Stimulated activated naive CD4-positive, alpha-beta T cell treated with Interleukin-2 at 50 U/mL for 16 hours (primary cell): Measurements from ENCODE around the gene EI24.
A peak's percentile ranks its signal among the peaks of the same experiment; 100 is the strongest.
"Not testable (repeated sequence)": the region's sequence is repeated elsewhere in the genome, so short reads cannot be mapped to it uniquely, and the experiment has no call there.

Experiments used
- DNase-seq: peaks from one replicate; lab custom pipeline; 2025; lab: John Stamatoyannopoulos, UW

EI24 gene

DNA sequence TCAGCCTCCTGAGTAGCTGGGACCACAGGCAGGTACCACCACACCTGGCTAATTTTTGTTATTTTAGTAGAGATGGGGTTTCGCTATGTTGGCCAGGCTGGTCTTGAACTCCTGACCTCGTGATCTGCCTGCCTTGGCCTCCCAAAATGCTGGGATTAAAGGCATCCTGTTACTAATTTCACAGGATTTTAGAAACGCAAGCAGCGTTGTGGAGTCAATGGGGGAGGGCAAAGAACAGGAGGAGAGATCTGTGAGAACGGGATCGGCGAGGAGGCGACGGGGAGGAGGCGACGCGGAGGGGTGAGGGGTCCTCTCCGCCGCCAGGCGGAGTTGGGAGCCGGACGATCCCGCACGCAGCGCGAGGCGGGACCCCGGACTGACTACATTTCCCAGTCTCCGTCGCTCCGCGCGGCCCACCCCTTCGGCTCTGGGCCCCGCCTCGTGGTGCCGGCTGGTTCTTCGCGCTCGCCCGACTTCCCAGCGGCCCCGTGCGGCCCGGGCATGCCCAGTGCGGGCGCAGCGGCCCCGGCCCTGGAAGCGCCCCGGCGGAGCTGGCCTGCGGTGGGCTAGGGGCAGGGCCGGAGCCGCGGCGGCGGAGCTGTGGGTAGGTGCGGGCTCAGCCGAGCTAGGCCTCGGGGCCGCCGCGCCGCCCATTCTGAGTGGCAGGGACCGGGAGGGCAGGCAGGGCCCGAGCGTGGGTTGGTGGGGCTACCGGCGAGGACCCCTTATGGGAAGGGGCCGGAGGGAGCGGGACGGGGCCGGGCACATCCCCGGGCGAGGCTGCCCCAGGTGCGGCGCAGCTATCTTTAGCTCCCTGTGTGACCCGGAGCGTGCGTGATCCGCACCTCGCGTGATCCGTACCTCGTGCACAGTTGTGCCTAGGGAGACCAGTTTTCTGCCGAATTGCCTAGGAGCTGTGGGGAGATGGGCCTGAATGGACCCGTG is at the start of gene EI24:
EI24 (plus strand) TSS at position 508 of the 945 bp plus-strand sequence. CDS start 3,051 bp downstream, outside the sequence.
- peak; percentile 89 for DNase-seq

DNA sequence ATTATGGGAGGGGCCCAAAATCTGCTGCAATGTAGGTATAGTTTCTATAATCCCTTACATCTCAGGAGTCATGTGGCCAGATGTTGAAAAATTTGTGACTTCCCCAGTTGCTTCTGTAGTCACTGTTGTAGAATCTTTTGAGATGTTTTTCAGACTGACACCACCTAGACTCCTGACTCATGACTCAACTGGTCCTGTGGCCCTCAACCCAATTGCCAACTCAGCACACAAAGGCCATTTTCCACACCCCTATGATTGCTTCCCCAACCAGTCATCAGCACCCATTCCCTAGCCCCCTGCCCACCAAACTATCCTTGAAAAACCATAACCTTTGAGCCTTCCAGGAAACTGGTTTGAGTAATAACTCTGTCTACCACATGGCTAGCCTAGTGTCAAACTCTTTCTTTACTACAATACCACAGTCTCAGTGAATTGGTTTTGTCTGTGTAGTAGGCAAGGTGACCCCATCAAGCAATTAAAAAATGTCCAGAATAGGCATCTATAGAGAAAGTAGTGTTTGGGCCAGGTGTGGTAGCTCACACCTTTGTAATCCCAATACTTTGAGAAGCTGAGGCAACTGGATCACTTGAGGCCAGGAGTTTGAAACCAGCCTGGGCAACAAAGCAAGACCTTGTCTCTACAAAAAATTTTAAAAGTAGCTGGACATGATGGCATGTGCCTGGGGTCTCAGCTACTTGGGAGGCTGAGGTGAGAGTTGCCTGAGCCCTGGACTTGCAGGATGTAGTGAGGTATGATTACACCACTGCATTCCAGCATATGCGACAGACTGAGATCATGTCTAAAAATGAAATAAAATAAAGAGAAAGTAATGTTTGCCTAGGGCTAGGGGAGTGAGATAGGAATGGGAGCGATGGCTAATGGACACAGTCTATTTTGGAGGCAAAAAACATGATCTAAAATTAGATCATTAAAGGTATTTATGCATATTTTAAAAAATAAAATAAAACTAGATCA is 49.1 kb upstream of the EI24 start:
- no peak for DNase-seq

DNA sequence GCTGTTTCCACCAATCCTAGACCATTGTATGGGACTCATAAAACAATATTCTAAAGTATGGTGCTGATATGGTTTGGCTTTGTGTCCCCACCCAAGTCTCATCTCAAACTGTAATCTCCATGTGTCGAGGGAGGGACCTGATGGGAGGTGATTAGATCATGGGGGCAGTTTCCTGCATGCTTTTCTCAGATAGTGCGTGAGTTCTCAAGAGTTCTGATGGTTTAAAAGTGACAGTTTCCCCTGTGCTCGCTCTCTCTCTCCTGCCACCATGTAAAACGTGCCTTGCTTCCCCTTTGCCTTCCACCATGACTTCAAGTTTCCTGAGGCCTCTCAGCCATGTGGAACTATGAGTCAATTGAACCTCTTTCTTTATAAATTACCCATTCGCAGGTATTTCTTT is 44.0 kb upstream of the EI24 start:
- no peak for DNase-seq

DNA sequence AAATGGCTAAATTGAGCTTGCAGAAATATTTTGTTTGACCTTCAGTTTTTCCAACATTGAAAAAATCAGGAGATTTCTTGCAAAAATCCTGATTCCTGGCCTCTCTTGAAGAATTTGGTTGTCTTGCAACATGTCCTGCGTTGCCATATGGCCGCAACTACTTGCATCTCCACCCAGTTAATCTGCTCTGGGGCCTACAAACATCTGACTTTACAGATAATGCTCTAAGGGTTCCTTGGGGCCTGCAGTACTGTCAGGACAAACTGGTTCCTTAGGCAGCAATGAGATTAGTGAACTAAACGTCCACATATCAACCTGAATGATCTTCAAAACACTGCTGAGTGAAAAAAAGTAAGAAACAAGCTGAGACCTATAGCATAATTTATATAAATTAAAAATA is 36.6 kb upstream of the EI24 start:
- no peak for DNase-seq

DNA sequence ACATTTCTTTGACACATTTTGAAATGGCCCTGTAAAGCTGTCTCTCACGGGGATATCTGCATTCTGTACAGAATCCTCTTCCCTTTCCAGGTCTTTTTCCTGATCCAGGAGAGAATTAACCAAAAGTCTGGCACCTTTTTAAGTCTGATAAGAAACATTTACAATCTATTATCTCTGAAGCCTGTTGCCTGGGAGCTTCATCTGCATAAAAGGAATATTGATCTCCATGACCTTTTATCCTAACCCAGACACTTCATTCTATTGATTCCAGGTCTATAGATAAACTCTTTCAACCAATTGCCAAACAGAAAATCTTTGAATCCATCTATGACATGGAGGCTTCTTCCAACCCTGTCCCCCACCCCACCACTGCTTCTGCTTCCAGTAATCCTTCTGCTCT is 33.7 kb upstream of the EI24 start:
- DNase-seq: no peak

DNA sequence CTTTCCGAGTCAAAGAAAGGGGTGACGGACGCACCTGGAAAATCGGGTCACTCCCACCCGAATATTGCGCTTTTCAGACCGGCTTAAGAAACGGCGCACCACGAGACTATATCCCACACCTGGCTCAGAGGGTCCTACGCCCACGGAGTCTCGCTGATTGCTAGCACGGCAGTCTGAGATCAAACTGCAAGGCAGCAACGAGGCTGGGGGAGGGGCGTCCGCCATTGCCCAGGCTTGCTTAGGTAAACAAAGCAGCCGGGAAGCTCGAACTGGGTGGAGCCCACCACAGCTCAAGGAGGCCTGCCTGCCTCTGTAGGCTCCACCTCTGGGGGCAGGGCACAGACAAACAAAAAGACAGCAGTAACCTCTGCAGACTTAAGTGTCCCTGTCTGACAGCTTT is 32.4 kb upstream of the EI24 start:
- DNase-seq: not testable (repeated sequence)

DNA sequence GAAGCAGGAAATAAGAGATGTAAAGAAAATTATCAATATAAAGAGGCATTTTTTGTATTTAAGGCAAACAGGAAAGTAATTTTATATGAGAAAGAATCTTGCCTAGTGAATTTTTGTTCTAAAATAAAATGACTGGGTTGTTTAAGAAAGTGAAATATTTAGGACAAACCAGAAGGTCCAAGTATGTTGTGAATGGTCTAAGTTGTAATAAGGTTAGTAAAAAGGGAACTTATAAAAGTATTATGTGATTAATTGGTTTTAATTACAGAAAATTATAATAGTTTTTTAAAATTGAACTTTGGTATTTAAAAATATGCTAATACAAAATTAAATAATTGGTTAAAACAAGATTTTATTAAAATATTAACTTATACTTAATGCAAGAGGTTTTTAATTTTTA is 26.6 kb upstream of the EI24 start:
- DNase-seq: no peak

DNA sequence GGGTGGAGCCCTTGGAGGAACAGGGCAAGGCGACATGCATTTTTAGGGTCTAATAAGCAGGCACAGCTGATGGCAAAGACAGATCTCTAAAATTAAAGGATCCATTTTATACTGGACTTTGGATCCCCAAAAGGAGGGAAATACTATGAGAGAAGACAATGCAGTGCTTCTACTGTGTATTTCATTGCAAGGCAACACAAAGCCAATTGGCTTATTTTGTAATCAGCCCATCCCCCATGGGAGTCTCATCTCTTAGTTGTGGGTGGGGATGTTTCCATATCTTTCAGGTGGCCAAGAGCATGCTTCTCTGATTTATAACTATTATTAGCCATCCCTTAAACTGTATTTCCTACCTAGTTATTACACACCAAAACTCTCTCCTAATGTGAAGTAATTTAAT is 18.5 kb upstream of the EI24 start:
- no peak for DNase-seq

DNA sequence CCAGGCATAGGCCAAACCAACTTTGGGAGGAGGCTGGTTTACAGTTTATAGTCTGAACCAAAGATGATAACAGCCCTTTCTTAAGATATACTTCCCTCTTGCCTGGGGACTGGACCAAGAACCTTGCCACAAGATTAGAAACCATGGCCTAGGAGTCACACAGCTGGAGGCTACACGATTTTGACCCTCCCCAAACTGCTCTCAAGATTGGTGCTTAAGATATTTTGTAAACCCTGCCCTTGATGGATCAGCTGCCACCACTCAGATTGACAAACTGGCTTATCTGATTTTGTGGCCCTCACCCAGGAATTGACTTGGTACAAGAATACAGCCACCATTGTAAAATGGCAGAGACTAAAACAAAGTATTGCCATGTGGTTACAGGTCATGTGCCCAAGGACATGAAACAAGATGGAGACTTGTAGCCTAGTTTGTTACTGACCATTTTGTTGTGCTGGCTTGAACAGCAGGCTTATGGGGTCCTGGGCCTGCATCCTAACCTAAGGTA is 17.4 kb upstream of the EI24 start:
- DNase-seq: no peak

DNA sequence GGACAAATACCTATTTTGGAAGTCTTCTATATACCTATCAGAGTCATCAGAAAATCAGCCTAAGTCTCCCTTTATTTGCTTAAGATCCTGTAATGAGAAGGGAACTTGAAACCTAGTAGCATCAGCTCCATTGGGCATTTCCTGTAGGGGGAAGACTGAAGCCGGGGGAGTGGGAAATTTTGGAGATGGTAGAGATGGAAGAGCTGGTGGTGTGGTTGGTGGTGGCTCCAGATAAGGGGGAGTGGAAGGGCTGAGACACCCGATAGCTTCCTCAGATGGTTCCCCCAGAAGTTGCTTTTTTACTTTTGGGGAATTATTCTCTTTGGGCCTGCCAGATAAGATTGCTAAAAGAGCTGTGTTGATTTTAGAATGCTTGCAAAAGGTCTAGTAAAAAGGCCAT is 16.4 kb upstream of the EI24 start:
- no peak for DNase-seq

DNA sequence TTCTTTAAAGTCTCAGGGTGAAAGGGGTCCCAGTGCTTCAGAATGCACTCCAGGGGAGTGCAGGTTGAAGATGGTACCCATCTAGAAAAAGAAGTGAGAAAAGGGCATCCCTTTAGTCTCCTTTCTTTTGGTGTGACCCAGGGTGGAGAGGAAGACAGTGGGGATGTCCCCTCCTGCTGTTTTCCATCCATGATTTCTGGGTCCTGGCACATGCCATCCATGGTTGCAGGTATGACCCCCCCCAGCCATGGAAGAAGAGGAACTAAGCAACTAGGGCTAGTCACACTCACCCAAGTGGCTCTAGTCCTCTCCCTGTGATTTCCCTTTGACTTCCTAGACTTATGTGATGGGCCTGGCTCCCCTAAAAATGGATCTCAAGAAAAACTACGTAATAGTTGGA is 15.9 kb upstream of the EI24 start:
- DNase-seq: no peak

DNA sequence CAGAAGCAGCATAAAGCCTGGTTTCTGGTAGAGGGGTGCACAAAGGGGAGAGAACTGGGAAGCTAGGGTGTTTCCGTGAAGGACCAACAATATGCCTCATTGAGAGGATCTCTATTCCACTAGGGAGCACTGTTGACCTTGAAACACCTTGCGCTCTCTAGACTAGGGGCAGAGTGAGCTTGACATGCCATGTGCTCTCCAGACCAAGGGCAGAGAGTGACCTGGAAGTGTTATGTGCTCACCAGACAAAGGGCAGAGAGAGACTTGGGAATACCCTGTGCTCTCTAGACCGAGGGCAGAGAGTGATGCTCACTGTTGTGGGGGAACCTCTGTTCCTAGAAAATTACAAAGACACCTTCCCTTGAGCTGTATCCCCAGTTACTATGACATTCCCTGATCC is 15.2 kb upstream of the EI24 start:
- DNase-seq: no peak

DNA sequence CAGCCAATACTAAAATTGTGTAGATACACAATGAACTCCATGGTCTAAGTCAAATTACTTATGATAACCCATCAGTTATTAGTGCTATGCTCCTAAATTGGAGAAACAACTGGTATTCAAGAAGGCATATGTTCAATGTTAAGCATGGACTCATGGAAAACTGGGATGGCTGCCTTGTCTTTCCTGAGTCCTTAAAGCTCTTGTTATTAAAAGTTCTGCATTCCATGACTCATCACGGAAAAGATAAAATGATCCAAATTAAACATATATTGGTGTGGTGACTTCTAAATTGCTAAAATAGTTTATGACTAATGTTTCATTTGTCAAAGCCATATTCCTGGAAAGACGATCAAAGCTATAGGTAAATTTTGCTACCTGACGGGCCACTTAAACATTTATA is 9.4 kb upstream of the EI24 start:
- DNase-seq: no peak

DNA sequence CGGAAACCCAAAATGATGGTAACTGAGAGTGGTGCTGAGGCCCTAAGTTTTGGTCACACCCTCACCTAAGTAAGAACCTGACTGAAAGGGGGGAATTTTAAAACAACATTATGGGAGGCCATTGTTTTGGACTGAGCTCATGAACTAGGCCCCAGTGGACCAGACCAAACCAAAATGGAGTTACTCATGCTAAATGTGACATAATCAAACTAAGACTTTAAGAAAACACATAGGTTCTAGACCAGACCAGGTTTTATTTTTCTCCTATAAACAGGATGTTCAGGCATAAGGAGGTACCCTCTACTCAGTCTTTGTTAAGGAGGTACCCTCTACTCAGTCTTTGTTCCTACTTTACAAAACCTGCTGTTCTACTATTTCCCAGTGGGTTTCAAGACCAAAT is 7.4 kb upstream of the EI24 start:
- DNase-seq: no peak

DNA sequence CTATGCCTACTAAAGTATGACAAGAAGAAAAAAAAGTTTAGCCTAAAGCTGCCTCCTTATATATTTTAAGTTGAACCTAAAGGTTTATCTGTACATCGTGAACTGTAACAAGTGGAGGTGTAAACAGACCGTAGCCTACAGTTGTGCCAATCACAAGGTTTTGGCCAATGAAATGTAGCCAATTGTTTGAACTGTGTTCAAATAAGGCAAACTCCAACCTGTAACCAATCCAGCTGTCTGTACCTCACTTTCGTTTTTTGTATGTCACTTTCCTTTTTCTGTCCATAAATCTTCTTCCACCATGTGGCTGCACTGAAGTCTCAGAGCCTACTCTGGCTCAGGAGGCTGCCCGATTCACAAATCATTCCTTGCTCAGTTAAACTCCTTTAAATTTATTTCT is 6.8 kb upstream of the EI24 start:
- no peak for DNase-seq

DNA sequence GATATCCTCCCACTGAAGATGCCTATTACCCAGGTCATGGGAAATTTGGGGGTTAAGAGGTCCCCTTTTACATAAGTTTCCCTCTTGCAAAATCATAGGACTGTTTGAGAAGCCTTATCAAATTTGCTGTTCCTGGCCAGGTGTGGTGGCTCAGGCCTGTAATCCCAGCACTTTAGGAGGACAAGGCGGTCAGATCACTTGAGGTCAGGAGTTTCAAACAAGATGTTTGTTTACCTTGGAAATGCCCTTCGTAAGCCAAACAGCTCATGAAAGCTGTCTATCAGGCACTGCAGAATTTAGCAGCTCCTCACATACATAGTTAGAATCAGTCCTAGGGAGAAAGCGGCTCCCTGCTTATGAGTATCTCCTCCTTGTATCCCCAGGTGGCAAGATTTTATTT is 4.9 kb upstream of the EI24 start:
- DNase-seq: no peak

DNA sequence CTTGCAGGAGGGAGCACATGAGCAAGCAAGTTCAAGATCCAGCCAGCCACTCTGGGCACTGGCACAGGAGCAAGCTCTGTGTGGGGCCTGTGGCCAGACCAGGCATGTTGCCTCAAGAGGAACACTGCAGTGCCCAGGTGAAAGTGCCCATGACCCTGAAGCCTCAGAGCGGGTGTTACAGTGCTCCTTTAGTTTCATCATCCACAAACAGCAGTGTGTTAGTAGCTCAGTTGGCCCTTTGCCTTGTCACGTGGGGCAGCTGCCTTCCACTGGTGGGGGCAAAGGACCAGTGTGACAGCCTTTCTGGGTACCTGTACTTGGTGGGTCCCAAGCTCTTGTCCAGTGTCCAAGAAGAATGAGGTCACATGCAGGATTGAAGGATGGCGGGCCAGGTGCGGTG is 3.0 kb upstream of the EI24 start:
- DNase-seq: no peak

DNA sequence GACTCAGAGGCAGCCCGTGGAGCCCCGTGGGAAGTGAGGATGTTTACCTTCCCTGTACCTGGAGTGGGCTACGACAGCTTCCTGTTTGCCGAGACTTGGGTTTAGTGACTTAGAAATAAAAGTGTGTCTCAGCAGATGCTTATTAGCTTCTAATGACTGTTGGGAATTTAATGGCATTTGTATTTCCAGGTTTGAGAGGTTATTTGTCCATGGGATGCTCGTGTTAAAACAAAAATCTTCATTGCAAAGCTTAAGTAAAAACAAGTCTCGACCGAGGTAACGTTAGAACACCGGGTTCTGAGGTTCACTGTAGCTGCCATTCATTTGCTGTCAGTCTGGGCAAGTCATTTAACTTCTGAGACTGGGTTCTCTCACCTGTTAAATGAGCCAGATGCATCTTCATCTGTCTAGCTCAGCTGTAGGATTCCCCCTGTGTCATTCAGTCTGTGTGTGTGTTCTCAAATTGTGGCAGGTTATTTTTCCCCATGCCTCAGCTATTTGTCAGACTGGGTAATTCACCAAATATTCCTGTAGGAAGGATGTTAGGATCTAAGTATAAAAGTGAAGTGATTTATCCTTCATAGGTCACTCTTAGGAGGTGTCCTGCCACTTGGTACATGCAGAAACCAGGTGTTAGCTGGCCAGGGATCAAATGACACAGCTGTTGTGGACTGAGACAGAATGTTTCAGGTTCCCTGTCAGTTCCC is 791 bp downstream of the EI24 start:
- DNase-seq: no peak

DNA sequence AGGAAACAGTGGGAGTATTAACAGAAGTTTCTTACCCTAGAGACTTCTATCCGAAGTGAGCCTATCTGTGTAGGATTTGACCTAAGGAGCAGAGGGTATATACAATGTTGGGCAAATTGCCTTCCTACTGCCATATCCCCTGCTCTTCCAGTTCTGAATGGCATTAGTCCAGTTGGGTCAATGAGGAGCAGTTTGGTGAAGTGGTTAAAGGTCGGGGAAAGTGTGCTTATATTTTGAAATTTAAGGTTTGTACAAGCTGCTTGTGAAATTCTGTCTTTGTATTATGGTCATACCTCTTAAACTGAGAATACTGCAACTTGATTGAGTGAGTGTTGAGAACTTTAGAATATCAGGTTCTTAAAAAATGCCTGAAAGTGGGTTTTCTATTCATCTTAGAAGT is 1.7 kb downstream of the EI24 start:
- no peak for DNase-seq

DNA sequence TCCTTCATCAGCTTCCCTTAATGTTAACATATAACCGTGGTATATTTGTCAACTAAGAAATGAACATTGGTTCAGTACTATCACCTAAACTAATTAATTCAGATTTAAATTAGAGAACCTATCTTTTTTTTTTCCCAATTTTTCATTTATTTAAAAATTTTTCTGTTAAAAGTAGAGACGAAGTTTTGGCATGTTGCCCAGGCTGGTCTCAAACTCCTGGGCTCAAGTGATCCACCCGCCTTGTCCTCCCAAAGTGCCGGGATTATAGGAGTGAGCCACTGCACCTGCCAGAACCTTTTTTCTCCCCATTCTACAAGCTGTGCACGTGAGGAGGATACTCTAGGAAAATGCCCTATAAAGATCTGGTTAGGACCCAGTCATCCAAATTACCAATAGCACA is 3.6 kb downstream of the EI24 start:
- DNase-seq: no peak

DNA sequence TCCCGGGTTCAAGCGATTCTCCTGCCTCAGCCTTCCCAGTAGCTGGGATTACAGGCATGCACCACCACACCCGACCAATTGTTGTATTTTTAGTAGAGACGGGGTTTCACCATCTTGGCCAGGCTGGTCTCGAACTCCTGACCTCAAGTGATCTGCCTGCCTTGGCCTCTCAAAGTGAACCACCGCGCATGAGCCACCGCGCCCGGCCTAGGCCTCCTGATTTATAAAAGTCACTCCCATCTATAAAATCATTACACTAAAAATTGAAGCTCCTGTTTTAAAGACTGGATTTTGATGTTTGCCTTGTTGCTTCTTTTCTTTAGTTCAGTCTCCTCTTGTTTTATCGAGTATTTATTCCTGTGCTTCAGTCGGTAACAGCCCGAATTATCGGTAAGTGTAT is 7.9 kb downstream of the EI24 start:
- DNase-seq: not testable (repeated sequence)

DNA sequence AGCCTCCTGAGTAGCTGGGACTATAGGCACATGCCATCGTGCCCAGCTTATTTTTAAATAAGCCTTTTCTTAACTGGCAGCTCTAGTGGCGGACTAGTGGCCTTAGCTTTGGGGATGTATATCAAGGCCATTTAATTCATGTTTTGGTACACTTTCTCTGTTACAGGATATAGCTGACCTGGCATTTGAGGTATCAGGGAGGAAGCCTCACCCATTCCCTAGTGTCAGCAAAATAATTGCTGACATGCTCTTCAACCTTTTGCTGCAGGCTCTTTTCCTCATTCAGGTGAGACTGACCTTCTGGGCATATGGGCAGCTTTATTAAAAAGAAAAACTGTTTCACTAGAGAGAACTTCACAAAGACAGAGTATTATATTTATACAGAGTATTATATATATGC is 9.5 kb downstream of the EI24 start:
- DNase-seq: no peak
